ENCODE data around the gene GARIN5B. TPM values are rescaled to one million over a fixed set of nuclear protein-coding genes. Genes with fewer than 3 reads are reported as not detected.

The GARIN5B gene
- total RNA-seq, 1 donor from 2014 or later: not detected

DNA sequence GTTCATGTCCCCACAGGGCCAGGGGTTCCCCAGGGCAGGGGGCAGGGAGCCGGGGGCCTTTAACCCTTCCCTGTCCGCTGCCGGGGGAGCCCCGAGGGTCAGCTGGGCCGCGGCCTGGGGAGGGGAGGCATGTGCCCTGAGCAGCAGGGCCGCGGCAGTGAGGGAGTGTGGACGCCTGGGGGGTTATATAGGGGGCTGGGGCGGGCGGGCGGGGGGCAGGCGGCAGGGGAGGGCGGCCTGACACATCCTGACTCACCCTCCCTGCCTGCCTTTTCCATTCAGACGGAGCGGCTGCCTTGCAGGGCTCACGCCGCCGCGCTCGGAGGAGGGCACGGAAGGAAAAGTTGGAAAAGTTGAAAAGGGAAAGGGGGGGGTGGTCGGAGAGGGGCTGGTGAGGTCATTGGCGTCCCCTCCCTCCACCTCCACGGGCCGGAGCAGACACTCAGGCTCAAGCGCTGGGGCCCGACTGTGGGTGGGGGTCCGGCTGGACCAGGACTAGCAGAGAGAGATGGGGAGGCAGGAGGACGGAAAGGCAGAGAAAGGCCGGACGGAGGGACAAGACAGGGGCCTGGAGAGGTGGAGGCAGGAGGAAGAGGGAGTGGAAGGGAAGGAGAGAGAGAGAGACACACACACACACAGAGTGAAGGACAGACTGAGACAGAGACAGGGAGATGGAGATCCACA is 7.4 kb upstream of the GARIN5B start, which contains the start of gene IL11:
Gene IL11, minus strand, starts transcription at position 159 of the 684 bp plus-strand sequence. Its CDS starts 153 bp downstream, at position 6.
- no peak for DNase-seq

GRCh38 chr19:55369653-55370304 is 6.7 kb upstream of the GARIN5B start:
- no peak for DNase-seq

DNA sequence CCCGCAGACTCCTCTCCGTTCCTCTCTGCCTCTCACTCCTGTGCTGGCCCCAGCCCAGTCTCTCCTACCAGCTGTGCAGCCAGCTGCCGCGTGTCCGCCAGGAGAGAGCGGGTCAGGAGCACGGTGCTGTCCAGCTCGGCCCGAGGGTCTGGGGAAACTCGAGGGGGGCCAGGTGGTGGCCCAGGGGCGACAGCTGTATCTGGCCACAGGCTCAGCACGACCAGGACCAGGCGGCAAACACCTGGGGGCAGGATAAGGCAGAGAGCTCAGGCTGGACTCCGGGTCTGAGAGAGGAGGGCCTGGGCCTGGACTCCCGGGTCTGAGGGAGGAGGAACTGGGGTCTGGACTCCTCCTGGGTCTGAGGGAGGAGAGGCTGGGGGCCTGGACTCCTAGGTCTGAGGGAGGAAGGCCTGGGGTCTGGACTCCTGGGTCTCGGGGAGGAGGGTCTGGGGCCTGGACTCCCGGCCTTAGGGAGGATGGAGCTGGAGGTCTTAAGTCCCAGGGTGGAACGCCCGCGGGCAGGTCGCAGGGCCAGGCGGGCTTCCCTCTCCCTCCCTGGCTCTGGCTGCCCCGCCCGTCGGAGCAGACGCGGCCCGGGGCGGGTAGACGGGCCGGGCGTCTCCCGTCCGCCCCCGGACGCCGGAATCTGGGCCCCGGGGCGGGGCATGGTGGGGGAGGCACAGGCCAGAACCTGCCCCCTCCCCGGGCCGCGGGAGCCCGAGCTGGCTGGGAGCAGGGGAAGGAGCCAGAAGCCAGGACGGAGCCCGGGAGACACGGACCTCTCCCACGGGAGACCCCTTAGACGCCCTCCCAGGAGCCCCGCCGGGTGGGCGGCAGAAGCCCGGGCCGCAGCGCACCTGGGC is 5.9 kb upstream of the GARIN5B start:
- no peak for DNase-seq

DNA sequence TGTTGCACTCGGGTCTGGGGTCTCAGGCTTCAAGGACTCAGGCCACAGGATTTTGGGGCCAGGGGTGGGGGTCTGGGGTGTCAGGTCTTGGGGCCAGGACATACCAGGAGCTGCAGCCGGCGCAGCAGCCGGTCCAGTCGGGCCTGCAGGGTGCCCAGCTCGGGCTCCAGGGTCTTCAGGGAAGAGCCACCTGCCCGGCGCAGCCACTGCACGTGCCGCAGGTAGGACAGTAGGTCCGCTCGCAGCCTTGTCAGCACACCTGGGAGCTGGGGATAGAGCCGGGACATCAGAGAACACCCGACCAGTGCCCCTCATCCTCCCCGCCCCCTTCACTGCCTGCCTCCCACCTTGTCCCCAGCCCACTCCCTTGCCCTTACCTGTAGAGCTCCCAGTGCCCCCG is 5.0 kb upstream of the GARIN5B start:
- DNase-seq: no peak

DNA sequence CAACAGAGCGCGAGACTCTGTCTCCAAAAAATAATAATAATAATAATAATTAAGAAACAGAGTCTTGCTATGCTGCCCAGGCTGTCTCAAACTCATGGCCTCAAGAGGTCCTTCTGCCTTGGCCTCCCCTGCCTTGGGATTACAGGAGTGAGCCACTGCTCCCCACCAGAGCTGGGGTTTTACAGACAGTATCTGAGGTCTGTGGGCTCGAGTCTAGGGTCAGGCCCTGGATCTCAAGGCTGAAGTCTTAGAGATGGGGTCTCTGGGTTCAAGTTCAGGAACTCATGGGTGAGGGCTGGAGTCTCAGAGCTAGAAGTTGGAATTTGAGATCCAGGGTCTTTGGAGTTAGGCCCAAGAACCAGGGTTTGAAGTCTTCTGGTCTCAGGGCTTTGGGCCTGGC is 3.7 kb upstream of the GARIN5B start:
- no peak for DNase-seq

DNA sequence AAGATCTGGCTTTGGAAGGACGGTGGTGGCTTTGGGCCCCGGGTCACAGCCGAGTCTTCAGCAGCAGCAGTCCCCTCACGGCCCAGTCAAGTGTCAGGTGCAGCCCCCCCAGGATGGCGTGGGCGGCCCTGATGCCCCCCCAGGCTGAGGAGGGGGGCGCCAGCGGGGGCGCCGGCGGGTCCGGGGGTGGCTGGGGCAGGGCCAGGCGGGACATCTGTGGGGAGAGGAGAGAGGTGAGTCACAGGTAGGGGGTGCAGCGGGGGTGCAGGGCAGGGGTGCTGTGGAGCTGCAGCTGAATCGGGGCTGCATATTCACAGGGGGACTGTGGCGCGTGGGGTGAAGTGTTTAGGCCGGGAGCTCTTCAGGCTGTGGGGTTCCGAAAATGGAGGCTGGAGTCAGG is 2.9 kb upstream of the GARIN5B start:
- DNase-seq: no peak

- DNase-seq: no peak
These were observed 2.2 kb upstream of the GARIN5B start for GRCh38 chr19:55365245-55365644.

DNA sequence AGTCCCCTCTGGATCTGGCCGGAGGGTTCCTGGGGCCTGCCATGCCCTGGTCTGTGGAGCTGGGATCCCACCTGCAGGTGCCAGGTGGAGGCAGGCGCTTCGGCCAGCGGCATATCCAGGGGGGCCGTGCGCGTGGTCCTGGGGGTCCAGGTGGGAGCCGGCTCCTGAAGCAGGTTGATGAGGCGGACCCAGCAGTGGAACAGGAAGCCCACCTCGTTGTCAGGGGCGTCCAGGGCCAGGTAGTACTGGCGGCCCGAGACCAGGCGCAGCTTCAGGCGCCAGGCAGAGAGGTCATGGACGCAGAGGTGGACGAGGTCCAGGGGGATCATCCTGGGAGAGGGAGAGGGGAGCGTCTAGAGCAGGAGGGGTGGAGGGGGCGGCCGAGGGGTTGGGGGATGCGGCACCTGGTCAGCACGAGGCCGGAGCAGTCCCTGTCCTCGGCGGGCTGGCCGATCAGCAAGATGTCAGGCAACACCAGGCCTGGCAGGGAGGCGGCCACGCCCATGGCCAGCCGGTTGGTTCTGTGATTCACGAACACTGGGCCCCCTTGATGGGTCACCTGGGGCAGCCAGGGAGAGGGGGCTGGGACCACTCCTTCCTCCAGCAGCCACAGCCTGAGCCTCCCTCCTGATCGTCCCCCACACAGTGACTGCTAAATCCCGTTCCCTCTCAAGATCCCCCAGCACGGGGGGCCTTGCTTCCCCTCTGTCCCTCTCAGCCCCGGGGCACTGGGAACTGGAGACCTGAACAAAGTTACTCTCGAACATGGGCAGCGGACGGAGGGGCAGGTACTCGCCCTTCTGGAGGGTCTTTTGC is 678 bp downstream of the GARIN5B start:
- no peak for DNase-seq

DNA sequence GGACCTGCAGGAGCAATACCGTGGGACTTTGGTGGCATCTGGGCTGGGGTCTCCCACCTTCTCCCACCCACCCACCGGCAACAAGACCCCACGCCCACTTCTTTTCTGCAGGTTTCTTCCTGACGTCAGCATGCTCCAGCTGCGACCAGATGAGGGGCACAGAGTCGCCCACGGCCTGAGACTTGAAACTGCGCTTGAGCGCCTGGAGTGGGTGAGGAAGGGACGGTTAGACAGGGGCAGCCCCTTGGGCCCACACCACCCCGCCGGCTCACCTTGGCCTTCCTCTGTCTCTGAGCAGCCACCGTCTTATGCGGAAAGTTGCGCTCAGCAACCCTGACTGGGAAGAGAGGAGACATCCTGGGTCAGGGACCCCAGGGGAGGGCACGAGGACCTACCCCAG is 2.2 kb downstream of the GARIN5B start:
- no peak for DNase-seq

GRCh38 chr19:55358943-55359908 is 3.8 kb downstream of the GARIN5B start:
- DNase-seq: no peak

DNA sequence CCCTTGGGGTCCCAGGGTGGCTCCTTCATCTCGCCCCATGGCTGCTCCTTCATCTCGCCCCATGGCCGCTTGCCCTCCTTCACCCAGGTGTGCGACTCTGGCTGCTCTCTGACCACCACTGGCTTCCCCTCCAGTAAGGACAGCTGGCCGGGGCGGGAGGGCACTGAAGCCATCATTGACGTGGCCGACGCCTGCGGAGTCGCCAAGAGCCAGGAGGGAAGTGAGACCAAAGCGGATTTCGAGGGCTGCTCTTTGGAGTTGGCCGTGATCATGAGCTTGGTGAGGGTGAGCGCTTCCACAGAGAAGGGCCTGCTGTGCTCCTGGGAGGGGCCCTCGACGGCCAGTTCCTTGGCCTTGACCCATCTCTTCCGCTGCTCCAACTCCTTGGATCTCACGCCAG is 4.6 kb downstream of the GARIN5B start:
- no peak for DNase-seq

DNA sequence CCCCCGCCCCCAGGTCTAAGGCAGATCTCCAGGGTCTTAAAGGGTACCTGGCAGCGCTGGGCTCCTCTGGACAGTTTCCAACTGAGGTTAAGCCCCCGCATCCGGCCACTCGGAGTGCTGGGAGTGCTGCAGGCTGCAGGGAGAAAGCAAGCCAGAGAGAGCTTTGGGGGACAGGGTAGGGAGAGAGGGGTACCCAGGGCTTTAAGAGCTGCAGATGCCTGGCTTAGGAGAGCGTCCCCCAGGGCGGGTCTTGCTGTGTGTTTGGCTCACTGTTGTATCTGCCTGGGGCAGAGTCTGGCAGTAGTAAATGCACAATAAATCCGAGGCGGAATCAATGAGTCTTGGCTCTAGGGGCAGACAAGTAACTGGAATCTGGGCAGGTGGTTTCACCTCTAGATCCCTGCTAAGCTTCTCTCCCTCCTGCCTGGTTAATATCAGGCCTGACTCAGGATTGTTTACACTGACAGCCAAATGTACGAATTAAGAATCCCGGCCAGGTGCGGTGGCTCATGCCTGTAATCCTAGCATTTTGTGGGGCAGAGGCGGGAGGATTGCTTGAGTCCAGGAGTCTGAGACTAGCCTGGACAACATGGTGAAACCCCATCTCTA is 7.7 kb downstream of the GARIN5B start:
- no peak for DNase-seq

GRCh38 chr19:55354698-55355212 is 8.3 kb downstream of the GARIN5B start, which contains the start of gene COX6B2:
COX6B2 (minus strand) TSS chr19:55354719; CDS start chr19:55354521, 198 bp downstream.
- no peak for DNase-seq

GRCh38 chr19:55353803-55354697 is 9.0 kb downstream of the GARIN5B start:
- no peak for DNase-seq

DNA sequence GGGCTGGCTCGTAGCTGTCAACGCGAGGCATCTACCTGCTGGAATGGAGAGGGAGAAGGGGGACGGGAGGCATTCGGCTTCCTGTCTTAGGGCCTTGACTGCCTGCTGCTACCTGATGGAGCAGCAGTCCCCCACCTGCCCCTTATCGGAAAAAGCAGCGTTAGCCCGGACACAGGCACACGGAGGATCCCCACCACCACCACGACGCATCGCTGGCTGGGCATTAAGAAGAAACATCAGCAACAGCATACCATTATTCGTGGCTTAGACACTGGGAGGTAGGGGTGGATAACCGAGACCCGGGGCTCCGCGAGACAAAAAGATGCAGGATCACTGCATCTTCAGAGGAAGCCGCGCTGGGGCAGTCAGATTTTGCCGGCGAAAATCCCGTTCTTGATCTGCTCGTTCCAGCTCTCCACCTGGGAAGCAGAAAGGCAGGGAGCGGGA is 9.7 kb downstream of the GARIN5B start:
- no peak for DNase-seq

DNA sequence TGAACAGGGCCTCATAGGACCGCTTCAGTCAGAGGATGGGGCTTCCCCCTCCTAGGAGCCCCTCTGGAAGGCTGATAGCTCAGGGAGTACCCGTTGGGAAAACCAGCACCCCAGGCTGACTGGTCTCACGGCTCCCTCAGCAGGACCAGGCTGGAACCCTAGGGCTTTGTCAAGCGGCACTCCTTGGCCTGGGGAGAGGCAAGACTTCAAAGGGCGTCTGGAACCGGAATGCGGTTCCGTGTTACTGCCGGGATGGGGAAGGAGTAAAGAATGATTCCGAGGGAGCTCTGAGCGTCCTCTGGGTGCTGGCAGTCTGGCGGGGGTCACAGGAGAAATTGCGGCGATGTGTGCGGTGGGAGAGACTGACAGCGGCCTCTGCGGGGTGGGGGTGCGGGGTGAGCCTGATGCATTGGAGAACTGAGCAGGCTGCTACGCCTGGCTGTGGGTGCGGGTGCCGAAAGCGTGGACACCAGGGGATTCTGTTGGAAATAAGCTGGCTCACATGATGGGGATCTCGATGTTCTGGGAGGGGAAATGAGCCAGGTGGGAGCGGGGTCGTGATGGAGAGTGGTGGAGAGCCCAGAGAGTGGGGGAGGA is 10.4 kb downstream of the GARIN5B start:
- DNase-seq: no peak

DNA sequence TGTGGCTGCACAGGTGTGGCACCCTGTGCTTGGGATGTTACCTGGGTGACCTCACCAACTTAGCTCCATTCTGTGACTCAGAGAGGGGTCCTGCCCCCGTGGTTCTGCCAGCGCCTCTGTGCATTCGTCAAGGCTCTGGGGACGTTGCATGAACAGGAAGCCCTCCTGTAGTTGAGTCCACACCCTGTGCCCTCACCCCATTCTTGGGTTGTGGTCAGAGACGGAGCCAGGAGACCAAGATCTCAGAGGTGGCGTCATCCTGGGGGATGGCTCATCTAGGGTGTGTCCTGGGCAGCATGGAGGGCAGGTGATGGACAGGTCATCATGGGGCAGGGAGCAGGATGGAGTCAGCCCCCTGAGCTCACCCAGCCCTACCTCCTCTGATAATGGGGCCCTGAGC is 11.0 kb downstream of the GARIN5B start:
- no peak for DNase-seq

- no peak for DNase-seq
These were observed 12.3 kb downstream of the GARIN5B start for GRCh38 chr19:55350620-55351315.

Measured in skin of body (tissue), 2 donors.